Endothelial cell (in vitro differentiated cells): ENCODE results near the gene MYRF. TPM values are rescaled to one million over a fixed set of nuclear protein-coding genes. Genes with fewer than 3 reads are reported as not detected.

Experiments
- DNase-seq: peaks from one replicate; pipeline ENCODE4 v3.0.0; 2021; ENCODE audit warnings: low spot score
- H3K27ac Mint-ChIP-seq: one replicate; pipeline ENCODE4 v1.8.0; 2021; ENCODE audit warnings: mixed read lengths, inconsistent platforms; ENCODE audit not compliant: unreplicated experiment
- H3K27me3 Mint-ChIP-seq: one replicate; pipeline ENCODE4 v1.8.0; 2021; ENCODE audit warnings: mild to moderate bottlenecking, moderate library complexity, mixed read lengths, inconsistent platforms; ENCODE audit not compliant: unreplicated experiment
- H3K36me3 Mint-ChIP-seq: one replicate; pipeline ENCODE4 v1.8.0; 2021; ENCODE audit warnings: mild to moderate bottlenecking, low read depth, mixed read lengths, inconsistent platforms; ENCODE audit not compliant: unreplicated experiment
- H3K4me1 Mint-ChIP-seq: one replicate; pipeline ENCODE4 v1.8.0; 2021; ENCODE audit warnings: mild to moderate bottlenecking, mixed read lengths, inconsistent platforms; ENCODE audit not compliant: unreplicated experiment
- H3K4me3 Mint-ChIP-seq: one replicate; pipeline ENCODE4 v1.8.0; 2021; ENCODE audit warnings: mild to moderate bottlenecking, mixed read lengths, inconsistent platforms; ENCODE audit not compliant: unreplicated experiment
- H3K9me3 Mint-ChIP-seq: one replicate; pipeline ENCODE4 v1.8.0; 2021; ENCODE audit warnings: mixed read lengths, inconsistent platforms; ENCODE audit not compliant: unreplicated experiment
- total RNA-seq: library from RNA; stranded (reverse); fragmentation: NEBNext Ultra II Directional; extraction: Animal tissue kit (Norgen Biotek cat#: 25700); gene quantifications from one replicate; pipeline ENCODE4 v1.2.1, GENCODE V29; 2021; ENCODE audit not compliant: unreplicated experiment
- TF ChIP-seq, protein P1 (sequence below): fragments of 200-600 bp; sonication (generic); IDR thresholded peaks from one replicate; pipeline ENCODE4 v1.5.0; 2021; ENCODE audit warnings: antibody characterized with exemption; ENCODE audit not compliant: unreplicated experiment

MYRF gene
- total RNA-seq, 1 donor from 2014 or later, result 1.5 TPM

GRCh38 chr11:61746442-61747191 is 5.8 kb upstream of the MYRF start:
- H3K4me3 Mint-ChIP-seq, result no peak overlapping the region
- no peak for DNase-seq
- TF ChIP-seq, protein P1, sequence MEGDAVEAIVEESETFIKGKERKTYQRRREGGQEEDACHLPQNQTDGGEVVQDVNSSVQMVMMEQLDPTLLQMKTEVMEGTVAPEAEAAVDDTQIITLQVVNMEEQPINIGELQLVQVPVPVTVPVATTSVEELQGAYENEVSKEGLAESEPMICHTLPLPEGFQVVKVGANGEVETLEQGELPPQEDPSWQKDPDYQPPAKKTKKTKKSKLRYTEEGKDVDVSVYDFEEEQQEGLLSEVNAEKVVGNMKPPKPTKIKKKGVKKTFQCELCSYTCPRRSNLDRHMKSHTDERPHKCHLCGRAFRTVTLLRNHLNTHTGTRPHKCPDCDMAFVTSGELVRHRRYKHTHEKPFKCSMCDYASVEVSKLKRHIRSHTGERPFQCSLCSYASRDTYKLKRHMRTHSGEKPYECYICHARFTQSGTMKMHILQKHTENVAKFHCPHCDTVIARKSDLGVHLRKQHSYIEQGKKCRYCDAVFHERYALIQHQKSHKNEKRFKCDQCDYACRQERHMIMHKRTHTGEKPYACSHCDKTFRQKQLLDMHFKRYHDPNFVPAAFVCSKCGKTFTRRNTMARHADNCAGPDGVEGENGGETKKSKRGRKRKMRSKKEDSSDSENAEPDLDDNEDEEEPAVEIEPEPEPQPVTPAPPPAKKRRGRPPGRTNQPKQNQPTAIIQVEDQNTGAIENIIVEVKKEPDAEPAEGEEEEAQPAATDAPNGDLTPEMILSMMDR, result no peak
- peaks cover 7% of the 10 kb centered on the region for H3K4me1 Mint-ChIP-seq
- peaks cover 17% of the 10 kb centered on the region for H3K27me3 Mint-ChIP-seq
- H3K36me3 Mint-ChIP-seq, result no peaks in the 10 kb centered on the region
- no peak overlapping the region for H3K27ac Mint-ChIP-seq
- H3K9me3 Mint-ChIP-seq, result no peaks in the 10 kb centered on the region

DNA sequence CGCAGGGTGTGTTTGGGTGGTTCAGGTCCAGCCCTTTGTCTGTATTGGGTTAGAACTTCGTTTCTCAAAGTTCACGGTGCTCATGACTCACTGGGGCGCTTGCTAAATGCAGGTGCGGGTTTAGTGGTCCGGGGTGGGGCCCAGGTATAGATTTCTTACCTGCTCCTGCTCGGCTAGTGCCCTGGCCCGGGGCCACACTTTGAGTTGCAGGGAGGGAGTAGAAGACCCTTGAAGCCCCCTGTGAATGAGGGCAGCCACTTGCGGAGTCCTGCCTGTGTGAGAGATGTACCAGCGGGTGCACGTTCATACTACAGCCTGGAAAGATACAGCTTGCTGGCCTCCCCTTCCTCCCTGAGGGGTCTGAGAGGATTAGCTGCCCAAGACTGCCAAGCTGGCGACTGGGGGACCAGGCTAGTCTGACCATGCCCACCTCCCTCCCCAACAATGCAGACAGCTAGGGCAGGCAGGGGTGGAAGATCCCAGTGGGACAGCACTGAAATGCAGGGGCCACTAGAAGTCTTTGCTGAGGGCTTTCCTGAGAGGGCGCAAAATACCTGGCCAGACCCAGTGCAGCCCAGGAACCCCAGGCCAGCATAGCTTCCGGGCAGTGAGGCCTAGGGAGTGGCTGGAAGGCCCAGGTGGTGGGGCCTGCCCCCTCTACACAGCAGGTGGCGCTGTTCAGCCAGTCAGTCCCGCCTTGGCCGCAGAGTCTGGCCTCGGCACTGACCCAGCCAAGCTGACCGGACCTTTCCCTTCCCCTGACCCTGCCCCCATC is 5.1 kb upstream of the MYRF start:
- peak; percentile 89 for DNase-seq
- TF ChIP-seq, protein P1, result peak; percentile 78
- H3K27me3 Mint-ChIP-seq, result peaks cover 15% of the 10 kb centered on the region

DNA sequence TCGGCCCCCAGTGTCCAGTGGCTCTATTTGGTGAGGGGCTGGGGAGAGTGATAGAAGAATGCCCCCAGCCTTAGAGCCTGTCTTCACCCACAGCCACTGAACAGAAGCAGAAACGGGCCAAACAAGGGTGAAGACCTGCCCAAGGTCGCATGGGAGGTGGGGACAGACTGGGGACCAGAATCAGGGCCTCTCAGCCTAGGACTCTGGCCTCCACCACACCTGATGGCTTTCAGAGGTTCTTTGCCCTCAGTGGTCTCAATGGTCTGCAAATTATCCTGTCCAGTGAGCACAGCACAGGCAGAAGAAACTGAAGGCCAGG is 4.5 kb upstream of the MYRF start:
- DNase-seq, result no peak
- H3K27ac Mint-ChIP-seq, result no peak overlapping the region
- TF ChIP-seq, protein P1, result no peak
- H3K9me3 Mint-ChIP-seq, result no peaks in the 10 kb centered on the region
- H3K4me3 Mint-ChIP-seq, result no peak overlapping the region
- peaks cover 13% of the 10 kb centered on the region for H3K27me3 Mint-ChIP-seq
- peaks cover 7% of the 10 kb centered on the region for H3K4me1 Mint-ChIP-seq
- H3K36me3 Mint-ChIP-seq, result no peaks in the 10 kb centered on the region

More for the DNA sequence above, 5.1 kb upstream of the MYRF start:
- no peaks in the 10 kb centered on the region for H3K36me3 Mint-ChIP-seq
- peaks cover 7% of the 10 kb centered on the region for H3K4me1 Mint-ChIP-seq
- H3K4me3 Mint-ChIP-seq, result no peak overlapping the region
- H3K27ac Mint-ChIP-seq, result no peak overlapping the region
- no peaks in the 10 kb centered on the region for H3K9me3 Mint-ChIP-seq

GRCh38 chr11:61749591-61750217 is 2.7 kb upstream of the MYRF start:
- Mint-ChIP-seq H3K27ac (no peak overlapping the region), H3K9me3 (no peaks in the 10 kb centered on the region), H3K4me3 (no peak overlapping the region)

More at GRCh38 chr11:61749591-61750217, 2.7 kb upstream of the MYRF start:
- no peak for DNase-seq
- H3K36me3 Mint-ChIP-seq, result no peaks in the 10 kb centered on the region
- TF ChIP-seq, protein P1, result no peak
- peaks cover 20% of the 10 kb centered on the region for H3K27me3 Mint-ChIP-seq
- peaks cover 7% of the 10 kb centered on the region for H3K4me1 Mint-ChIP-seq
